Activated CD8-positive, alpha-beta T cell treated with anti-CD3 and anti-CD28 coated beads for 36 hours (primary cell): Measurements from ENCODE around the gene ARL14EP. TPM values are rescaled to one million over a fixed set of nuclear protein-coding genes. Genes with fewer than 3 reads are reported as not detected.

Experiments
- ATAC-seq: fragments of 200-7000 bp; cut with Tn5 transposase; one replicate; pipeline ENCODE4 v1.10.0; 2021; ENCODE audit warnings: mild to moderate bottlenecking, moderate library complexity
- CTCF ChIA-PET: fragments of 350-600 bp; sonication (Branson Sonifier 250); formaldehyde crosslinking; loops from one replicate; lab custom pipeline; 2021; ENCODE audit warnings: antibody characterized with exemption; lab: Charles Lee
- POLR2A ChIA-PET: fragments of 350-600 bp; sonication (Branson Sonifier 250); formaldehyde crosslinking; loops from one replicate; lab custom pipeline; 2021; ENCODE audit warnings: antibody characterized with exemption; lab: Charles Lee
- DNase-seq: peaks from one replicate; pipeline ENCODE4 v3.0.0-alpha.2; 2020
- H3K27ac Mint-ChIP-seq: one replicate; pipeline ENCODE4 v1.8.0; 2021; ENCODE audit warnings: mild to moderate bottlenecking, mixed read lengths
- H3K27me3 Mint-ChIP-seq: one replicate; pipeline ENCODE4 v1.8.0; 2021; ENCODE audit warnings: mixed read lengths
- H3K36me3 Mint-ChIP-seq: one replicate; pipeline ENCODE4 v1.8.0; 2021; ENCODE audit warnings: low read depth, mixed read lengths
- H3K4me1 Mint-ChIP-seq: one replicate; pipeline ENCODE4 v1.8.0; 2021; ENCODE audit warnings: low read depth, mixed read lengths
- H3K4me3 Mint-ChIP-seq: one replicate; pipeline ENCODE4 v1.8.0; 2021; ENCODE audit warnings: mild to moderate bottlenecking, moderate library complexity, mixed read lengths
- H3K9me3 Mint-ChIP-seq: one replicate; pipeline ENCODE4 v1.8.0; 2021; ENCODE audit warnings: mixed read lengths
- intact Hi-C: fragments of 100-400 bp; cut with micrococcal nuclease; formaldehyde crosslinking; loops from one replicate; pipeline ENCODE4 v1.10.0; 2022
- total RNA-seq, 2 experiments: library from RNA; stranded (reverse); gene quantifications; one replicate each; pipeline ENCODE4 v1.2.3, GENCODE V29; 2021
- TF ChIP-seq, protein P1 (sequence below): fragments of 200-600 bp; IDR thresholded peaks from one replicate; pipeline ENCODE4 v1.8.0; 2022; ENCODE audit warnings: antibody characterized with exemption, mild to moderate bottlenecking

The ARL14EP gene
- total RNA-seq, 2 experiments from 2014 or later, result 23.3 to 28.3 TPM

DNA sequence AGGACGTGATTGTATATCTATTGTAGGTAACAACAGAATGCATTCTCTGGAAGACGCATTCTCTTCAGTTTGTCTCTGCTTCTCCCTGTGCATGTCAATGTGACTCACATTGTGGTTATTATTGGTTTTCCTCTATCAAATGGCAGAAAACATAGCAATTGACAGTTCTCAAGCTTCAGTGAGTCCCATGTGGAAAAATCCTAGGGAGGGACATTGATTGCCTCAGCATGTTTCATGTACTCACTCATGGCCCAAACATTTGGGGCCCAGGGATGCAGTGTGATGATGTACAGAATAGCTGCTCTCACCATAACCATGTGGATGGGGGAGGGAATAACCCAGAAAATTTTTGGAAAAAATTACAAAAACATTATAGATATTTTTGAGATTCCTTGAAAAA, 9.3 kb upstream of the ARL14EP start:
- Mint-ChIP-seq H3K27me3 (peaks cover 11% of the 10 kb centered on the region), H3K27ac (no peak overlapping the region), H3K4me1 (peaks cover 7% of the 10 kb centered on the region), H3K9me3 (no peaks in the 10 kb centered on the region), H3K4me3 (no peak overlapping the region), H3K36me3 (no peaks in the 10 kb centered on the region)
- ATAC-seq, result no peak
- DNase-seq, result no peak
- intact Hi-C loops, result no loop called here
- TF ChIP-seq, protein P1, sequence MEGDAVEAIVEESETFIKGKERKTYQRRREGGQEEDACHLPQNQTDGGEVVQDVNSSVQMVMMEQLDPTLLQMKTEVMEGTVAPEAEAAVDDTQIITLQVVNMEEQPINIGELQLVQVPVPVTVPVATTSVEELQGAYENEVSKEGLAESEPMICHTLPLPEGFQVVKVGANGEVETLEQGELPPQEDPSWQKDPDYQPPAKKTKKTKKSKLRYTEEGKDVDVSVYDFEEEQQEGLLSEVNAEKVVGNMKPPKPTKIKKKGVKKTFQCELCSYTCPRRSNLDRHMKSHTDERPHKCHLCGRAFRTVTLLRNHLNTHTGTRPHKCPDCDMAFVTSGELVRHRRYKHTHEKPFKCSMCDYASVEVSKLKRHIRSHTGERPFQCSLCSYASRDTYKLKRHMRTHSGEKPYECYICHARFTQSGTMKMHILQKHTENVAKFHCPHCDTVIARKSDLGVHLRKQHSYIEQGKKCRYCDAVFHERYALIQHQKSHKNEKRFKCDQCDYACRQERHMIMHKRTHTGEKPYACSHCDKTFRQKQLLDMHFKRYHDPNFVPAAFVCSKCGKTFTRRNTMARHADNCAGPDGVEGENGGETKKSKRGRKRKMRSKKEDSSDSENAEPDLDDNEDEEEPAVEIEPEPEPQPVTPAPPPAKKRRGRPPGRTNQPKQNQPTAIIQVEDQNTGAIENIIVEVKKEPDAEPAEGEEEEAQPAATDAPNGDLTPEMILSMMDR, result no peak
- ChIA-PET POLR2A (no interaction called here), CTCF (no interaction called here)

DNA sequence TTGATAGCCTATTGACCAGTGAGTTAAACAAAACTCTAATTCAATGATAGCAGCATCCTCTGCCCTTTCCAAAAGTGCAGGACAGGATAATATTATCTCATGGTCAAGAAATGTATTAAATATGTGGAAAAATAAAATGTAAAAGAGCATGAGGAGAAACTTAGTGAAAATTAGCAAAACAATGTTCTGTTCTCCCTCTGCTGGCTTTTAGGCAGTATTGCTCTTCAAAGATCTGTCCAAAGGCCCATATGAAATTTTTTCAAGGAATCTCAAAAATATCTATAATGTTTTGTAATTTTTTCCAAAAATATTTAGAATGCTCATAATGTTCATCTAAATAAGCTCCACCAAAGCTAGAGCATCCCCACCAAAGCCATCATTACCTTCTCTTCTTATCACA, 8.3 kb upstream of the ARL14EP start:
- intact Hi-C loops, result no loop called here
- peaks cover 9% of the 10 kb centered on the region for H3K27me3 Mint-ChIP-seq
- ChIA-PET CTCF (interaction anchor here (1.2 to 1.4 kb wide), 4 partner anchors 11 to 186 kb away, joined by 3 to 5 read pairs (median 4); no protein-coding TSS in a partner anchor), POLR2A (no interaction called here)
- H3K9me3 Mint-ChIP-seq, result no peaks in the 10 kb centered on the region
- no peaks in the 10 kb centered on the region for H3K36me3 Mint-ChIP-seq
- no peak for DNase-seq
- peaks cover 7% of the 10 kb centered on the region for H3K4me1 Mint-ChIP-seq
- TF ChIP-seq, protein P1, result peak; percentile 61
- H3K27ac Mint-ChIP-seq, result no peak overlapping the region
- H3K4me3 Mint-ChIP-seq, result no peak overlapping the region
- no peak for ATAC-seq

DNA sequence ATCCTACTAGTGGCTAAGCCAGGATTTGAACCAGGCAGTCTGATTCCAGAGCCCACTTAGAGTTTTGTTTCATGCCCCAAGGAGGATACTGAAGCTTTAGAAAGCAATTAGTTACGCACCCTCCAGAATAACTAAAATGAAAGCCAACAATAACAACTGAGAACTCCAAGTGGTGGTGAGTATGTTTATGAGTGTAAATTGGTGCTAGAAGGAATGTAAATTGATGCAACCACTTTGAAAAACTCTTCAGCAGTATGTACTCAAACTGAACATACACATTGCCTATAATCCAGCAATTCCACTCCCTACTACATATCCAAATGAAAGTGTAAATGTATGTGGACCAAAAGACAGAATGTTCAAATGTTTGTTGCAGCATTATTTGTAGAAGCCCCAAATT, 6.7 kb upstream of the ARL14EP start:
- CTCF ChIA-PET, result interaction anchor here (0.8 to 1.4 kb wide), 3 partner anchors 17 to 188 kb away, joined by 3 to 4 read pairs (median 3); no protein-coding TSS in a partner anchor
- POLR2A ChIA-PET, result no interaction called here
- TF ChIP-seq, protein P1, result no peak
- Mint-ChIP-seq H3K36me3 (no peaks in the 10 kb centered on the region), H3K27ac (no peak overlapping the region), H3K4me3 (no peak overlapping the region), H3K27me3 (peaks cover 4% of the 10 kb centered on the region), H3K9me3 (no peaks in the 10 kb centered on the region), H3K4me1 (peaks cover 7% of the 10 kb centered on the region)
- intact Hi-C loops, result no loop called here
- no peak for DNase-seq
- no peak for ATAC-seq

DNA sequence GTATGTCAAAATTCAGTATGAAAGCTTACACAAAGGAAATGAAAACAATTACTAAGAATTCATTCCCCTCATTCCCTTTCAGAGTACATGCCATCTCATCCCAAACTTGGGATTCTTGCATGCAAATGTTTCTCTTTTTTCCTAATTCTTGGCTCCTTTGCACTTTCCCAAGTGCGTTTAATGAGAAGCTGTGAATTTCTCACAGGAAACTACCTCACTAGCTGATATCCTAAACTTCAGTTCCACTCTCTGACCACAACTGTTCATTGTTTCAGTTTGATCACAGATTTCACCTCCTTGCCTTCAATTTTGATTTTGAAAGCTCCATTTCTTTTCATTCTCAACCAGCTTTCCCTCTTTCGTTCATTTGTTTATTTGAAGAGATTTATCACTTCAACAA, 5.9 kb upstream of the ARL14EP start:
- Mint-ChIP-seq H3K4me1 (peaks cover 10% of the 10 kb centered on the region), H3K36me3 (no peaks in the 10 kb centered on the region), H3K9me3 (no peaks in the 10 kb centered on the region), H3K4me3 (no peak overlapping the region), H3K27me3 (peaks cover 4% of the 10 kb centered on the region), H3K27ac (no peak overlapping the region)
- TF ChIP-seq, protein P1, result no peak
- ChIA-PET CTCF (no interaction called here), POLR2A (no interaction called here)
- ATAC-seq (no peak), DNase-seq (no peak)
- intact Hi-C loops, result no loop called here

DNA sequence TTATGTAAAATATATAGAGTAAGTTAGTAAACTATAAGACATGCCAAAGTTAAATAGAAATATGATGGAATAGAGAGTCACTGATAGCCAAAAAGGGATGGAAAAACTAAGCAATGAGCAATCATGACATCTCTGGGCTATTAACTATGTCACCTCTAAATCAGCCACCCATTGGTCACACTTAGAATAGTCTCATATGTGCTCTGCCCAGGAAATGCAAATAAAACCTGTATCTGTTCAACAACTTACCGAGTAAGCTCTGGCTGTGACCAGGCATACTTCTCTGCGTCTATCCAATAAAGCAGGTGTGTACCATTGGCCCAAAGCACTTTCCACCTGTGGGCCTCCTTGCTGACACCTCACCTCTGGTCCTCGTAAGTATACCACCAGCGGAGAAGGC, 1.6 kb upstream of the ARL14EP start:
- no peak for ATAC-seq
- H3K4me1 Mint-ChIP-seq, result peaks cover 31% of the 10 kb centered on the region
- intact Hi-C loops, result no loop called here
- no peaks in the 10 kb centered on the region for H3K9me3 Mint-ChIP-seq
- H3K27ac Mint-ChIP-seq, result no peak overlapping the region
- TF ChIP-seq, protein P1, result no peak
- CTCF ChIA-PET, result interaction anchor here (0.9 kb wide), 1 partner anchor 178 kb away, joined by 4 read pairs; no protein-coding TSS in a partner anchor
- POLR2A ChIA-PET, result no interaction called here
- H3K4me3 Mint-ChIP-seq, result no peak overlapping the region
- peaks cover 15% of the 10 kb centered on the region for H3K36me3 Mint-ChIP-seq
- peaks cover 4% of the 10 kb centered on the region for H3K27me3 Mint-ChIP-seq
- DNase-seq, result no peak
